HG02870 (cell line): Measurements from ENCODE around the gene HORMAD2.
"Not testable (repeated sequence)": the region's sequence is repeated elsewhere in the genome, so short reads cannot be mapped to it uniquely, and the experiment has no call there.

Experiments
- ATAC-seq: cut with Tn5 transposase; IDR thresholded peaks from one replicate; pipeline ENCODE4 v1.9.1; 2021; ENCODE audit warnings: mild to moderate bottlenecking, moderate library complexity; ENCODE audit not compliant: unreplicated experiment

HORMAD2 gene

DNA sequence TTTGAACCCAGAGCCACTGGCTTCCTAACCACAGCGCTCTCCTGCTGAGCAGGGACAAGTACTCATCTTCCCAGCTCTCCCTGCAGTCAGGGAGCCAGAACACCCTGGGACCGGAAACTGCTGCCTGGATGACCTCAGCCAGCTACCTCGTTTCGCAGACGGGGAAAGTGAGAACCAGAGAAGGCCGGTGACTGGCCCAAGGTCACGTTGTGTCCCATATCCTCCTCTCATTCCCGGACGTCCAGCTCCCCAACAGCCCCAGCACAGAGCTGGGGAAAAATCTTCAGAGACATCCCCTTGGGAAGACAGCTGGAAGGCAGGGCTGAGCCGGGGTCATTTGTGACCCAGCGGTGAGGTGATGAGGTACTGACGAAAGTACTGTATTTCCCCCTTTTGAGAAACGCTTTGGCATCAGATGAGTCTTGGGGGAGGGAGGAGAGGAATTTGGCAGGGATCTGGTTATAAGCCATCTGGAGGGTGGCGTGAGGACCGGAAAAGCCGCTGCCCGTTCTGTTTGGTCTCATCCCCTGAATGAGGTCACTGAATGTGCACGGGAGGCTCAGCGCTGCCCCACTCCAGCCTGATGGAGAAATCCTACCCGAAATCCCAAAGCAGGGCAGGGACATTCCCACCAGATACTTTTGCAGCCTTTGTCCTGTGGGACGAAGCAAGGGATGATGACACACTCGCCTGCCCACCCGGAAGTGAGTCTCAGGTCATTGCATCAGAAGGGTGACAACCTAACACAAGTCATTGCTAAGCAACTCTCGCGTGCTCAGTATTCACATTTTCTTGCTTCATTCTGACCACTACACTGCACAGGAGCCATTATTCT lies 125.2 kb downstream of the HORMAD2 start:
- ATAC-seq, result no peak

- ATAC-seq, result no peak
Measured at GRCh38 chr22:30206944-30207343, 126.7 kb downstream of the HORMAD2 start.

GRCh38 chr22:30208631-30209603 lies 128.7 kb downstream of the HORMAD2 start:
- no peak for ATAC-seq

GRCh38 chr22:30209642-30210041 lies 129.4 kb downstream of the HORMAD2 start:
- ATAC-seq, result no peak

- no peak for ATAC-seq
Measured at GRCh38 chr22:30210235-30210909, 130.1 kb downstream of the HORMAD2 start.

- ATAC-seq, result no peak
Measured at GRCh38 chr22:30211124-30211820, 131.0 kb downstream of the HORMAD2 start.

GRCh38 chr22:30212363-30212995 lies 132.2 kb downstream of the HORMAD2 start:
- no peak for ATAC-seq

GRCh38 chr22:30212996-30213441 lies 132.8 kb downstream of the HORMAD2 start:
- no peak for ATAC-seq

DNA sequence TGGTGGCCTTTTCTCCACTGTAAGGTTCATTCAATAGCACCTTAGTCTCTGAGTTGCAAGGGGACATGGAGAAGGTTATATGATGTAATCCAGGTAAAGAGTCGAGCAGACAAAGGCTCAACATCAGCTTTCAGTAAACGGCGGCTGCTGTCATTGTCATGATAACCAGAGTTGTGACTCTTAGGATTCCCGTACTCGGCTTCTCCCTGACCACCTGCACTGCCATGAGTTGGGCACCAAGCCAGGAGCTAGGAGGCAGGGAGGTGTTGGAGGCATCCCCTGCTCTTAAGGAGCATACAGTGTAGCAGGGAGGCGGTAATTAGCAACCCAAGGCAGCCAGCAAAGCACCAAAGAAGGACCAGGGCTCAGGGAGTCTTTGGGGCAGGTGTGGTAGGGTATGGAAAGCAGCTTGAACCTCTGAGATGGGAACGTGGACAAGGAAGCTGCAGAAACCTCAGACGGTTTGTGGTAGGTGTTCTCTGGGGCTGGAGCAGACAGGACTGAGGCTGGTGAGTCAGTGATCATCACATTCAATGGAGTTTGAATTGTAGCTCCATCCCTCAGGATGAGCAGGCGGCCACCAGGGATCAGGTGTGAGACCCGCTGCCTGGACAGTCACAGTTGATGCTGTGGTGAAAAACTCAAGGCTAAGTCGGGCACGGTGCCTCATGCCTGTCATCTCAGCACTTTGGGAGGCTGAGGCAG lies 134.6 kb downstream of the HORMAD2 start:
- no peak for ATAC-seq

DNA sequence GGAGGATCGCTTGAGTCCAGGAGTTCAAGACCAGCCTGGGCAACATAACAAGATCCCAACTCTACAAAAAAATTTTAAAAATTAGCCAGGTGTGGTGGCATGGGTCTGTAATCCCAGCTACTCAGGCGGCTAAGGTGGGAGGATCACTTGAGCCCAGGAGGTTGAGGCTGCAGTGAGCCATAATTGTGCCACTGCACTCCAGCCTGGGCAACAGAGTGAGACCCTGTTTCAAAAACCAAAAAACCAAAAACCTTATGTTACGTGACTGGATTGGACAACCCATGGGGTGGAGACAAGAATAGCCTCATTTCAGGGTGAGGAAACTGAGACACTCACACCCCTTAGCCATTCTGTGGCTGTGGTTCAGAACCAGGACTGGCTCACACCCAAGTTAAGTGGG lies 136.0 kb downstream of the HORMAD2 start:
- not testable (repeated sequence) for ATAC-seq

- ATAC-seq, result no peak
Measured at GRCh38 chr22:30216710-30217109, 136.4 kb downstream of the HORMAD2 start.

DNA sequence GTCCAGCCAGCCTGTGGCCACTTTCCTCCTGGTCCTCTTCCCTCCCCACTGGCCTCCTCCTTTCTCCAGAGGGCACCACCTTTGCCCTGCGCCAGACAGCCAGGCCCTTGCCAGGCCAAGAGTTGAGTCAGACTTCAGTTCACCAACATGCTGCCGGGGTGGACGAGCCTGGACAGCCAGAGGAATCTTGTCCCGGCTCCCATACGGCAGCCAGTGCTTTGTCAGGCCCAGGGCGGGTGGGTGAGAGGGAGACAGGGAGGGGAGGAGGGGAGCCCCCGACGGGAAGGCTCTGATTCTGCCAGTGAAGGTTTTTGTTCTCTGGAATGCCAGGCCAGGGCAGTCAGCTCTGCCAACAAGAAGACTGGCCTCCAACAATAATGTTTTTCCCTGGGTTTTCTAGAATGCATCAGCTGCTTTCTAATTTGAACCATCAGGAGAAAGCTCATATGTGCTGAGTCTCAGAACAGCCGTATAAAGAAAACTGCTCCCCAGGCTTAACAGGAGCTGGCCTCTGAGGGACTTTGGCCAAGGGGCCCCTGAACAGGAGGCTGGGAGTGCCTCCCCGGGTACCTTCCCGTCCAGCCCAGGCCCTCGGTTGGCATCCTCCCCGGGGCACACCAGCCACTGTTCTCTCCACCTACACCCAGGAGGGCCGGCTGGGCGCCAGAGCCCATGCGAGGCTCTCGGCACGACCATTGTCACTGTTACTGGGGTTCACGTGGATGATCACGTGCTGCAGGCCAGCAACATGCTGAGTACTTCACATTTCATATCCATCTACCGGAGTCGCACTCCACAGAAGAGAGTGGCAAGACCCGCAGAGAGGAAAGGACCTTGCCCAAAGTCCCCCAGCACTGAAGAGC lies 137.7 kb downstream of the HORMAD2 start:
- ATAC-seq, result no peak

DNA sequence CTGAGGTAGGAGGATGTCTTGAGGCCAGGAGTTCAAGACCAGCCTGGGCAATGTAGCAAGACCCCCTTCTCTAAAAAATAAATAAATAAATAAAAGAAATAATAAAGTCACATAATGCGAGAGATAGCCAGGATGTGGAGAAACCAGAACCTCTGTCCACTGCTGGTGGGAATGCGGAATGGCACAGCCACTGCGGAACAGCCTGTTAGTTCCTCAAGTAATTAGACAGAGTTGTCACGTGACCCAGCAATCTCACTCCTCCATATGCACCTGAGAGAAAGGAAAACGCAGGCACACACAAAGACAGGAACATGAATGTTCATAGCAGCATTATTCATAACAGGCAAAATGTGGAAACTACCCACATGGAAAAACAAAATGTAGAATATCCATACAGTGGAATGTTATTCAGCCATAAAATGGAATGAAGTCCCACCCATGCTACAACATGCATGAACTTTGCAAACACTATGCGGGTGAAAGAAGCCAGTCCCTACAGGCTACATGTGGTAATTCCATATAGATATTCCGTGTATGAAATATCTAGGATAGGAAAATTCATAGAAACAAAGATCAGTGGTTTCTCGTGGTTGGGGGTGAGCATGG lies 138.9 kb downstream of the HORMAD2 start:
- no peak for ATAC-seq

- no peak for ATAC-seq
Measured at GRCh38 chr22:30219668-30220278, 139.5 kb downstream of the HORMAD2 start.

DNA sequence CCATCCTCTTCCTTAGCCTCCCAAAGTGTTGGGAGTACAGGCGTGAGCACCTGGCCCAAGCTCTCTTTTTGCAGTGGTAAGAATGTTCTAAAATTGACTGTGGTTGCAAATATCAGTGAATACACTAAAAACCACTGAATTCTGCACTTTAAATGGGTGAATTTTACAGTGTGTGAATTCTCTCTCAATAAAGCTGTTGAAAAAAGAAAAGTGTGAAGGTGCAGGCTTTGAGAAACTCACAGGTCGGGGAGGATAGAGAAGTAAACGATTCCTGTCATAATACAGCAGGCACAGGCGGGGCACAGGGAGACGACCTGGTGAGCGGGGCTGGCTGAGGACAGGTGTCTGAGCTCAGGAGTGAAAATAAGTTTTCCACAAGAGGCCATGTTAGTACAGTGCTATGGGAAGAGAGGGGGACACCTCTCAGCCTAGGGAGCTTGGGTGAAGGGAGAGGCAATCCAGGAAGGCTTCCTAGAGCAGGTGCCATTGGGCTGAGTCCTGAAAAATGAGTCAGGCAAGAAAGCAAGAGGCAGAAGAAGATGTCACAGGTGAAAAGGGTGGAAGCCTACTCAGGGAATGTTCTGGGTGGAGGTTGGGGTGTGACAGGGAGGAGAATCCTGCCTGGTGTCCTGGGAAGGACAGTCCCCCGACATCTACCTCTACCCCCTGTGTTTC lies 140.2 kb downstream of the HORMAD2 start:
- no peak for ATAC-seq

DNA sequence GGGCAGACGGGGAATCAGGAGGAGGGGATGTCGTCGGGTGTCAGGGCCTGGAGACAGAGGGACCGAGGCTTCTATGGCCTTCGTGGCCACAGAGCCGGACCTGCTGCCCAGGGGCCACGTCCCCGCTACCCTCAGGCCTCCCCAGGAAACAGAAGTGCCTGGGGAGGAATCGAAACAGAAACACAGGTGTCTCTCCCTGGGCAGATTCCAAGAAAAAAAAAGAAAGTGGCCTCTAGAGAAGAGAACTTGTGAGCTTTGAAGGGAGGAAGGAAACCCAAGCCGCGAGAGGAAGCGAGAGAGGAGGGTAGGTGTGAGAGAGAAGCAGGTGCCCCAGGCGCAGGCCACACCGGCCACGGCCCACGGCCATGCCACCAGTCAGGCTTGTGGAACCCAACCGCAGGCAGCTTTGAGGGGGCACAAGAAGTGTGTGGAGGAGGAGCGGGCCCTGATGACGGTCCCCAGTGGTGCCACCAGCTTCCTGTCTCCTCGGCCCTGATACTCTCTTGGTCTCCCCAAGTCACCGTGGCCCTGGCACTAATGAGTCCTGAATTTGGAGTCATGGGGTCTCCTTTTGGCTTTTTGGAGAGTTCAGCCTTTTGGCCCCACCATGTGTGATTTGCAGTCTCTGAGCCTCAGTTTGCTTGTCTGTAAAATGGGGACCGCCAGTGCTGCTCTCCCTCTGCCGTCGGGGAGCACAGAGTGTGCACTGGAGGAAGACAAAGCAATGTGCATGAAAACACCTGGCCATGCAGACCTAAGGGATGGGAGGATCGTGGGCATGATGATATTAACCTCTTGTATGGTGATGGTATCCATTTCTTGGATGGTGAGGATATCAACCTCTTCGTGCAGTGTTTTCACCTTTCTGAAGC lies 141.1 kb downstream of the HORMAD2 start:
- ATAC-seq, result no peak
